GM21367 (cell line): ENCODE results near the gene RIMBP2.

Experiments
- ATAC-seq: cut with Tn5 transposase; IDR thresholded peaks from one replicate; pipeline ENCODE4 v1.9.1; 2021; ENCODE audit not compliant: unreplicated experiment

RIMBP2 gene

GRCh38 chr12:130577351-130577750 lies 138.7 kb downstream of the RIMBP2 start:
- no peak for ATAC-seq

GRCh38 chr12:130576371-130576816 lies 139.7 kb downstream of the RIMBP2 start:
- no peak for ATAC-seq

- no peak for ATAC-seq
Measured at GRCh38 chr12:130574402-130574801, 141.7 kb downstream of the RIMBP2 start.

- ATAC-seq = no peak
Measured at GRCh38 chr12:130573766-130574165, 142.3 kb downstream of the RIMBP2 start.

GRCh38 chr12:130573235-130573634 lies 142.9 kb downstream of the RIMBP2 start:
- no peak for ATAC-seq

GRCh38 chr12:130572553-130572952 lies 143.5 kb downstream of the RIMBP2 start:
- ATAC-seq = no peak

GRCh38 chr12:130571734-130572133 lies 144.4 kb downstream of the RIMBP2 start:
- ATAC-seq = no peak

- no peak for ATAC-seq
Measured at GRCh38 chr12:130571089-130571488, 145.0 kb downstream of the RIMBP2 start.

GRCh38 chr12:130569521-130569920 lies 146.6 kb downstream of the RIMBP2 start:
- ATAC-seq = no peak

GRCh38 chr12:130568501-130568900 lies 147.6 kb downstream of the RIMBP2 start:
- ATAC-seq = no peak

GRCh38 chr12:130568041-130568440 lies 148.1 kb downstream of the RIMBP2 start:
- ATAC-seq = no peak

GRCh38 chr12:130566446-130567155 lies 149.5 kb downstream of the RIMBP2 start:
- ATAC-seq = no peak

GRCh38 chr12:130565189-130565588 lies 150.9 kb downstream of the RIMBP2 start:
- ATAC-seq = no peak

GRCh38 chr12:130563323-130563722 lies 152.8 kb downstream of the RIMBP2 start:
- ATAC-seq = no peak

GRCh38 chr12:130562716-130563115 lies 153.4 kb downstream of the RIMBP2 start:
- no peak for ATAC-seq

GRCh38 chr12:130560321-130560720 lies 155.8 kb downstream of the RIMBP2 start:
- no peak for ATAC-seq

GRCh38 chr12:130559806-130560205 lies 156.3 kb downstream of the RIMBP2 start:
- no peak for ATAC-seq

- no peak for ATAC-seq
Measured at GRCh38 chr12:130557886-130558765, 158.0 kb downstream of the RIMBP2 start.

GRCh38 chr12:130557201-130557600 lies 158.9 kb downstream of the RIMBP2 start:
- ATAC-seq = no peak

- ATAC-seq = no peak
Measured at GRCh38 chr12:130556486-130557055, 159.5 kb downstream of the RIMBP2 start.

GRCh38 chr12:130555628-130556485 lies 160.2 kb downstream of the RIMBP2 start:
- no peak for ATAC-seq
